Bronchial epithelial cell (primary cell): Measurements from ENCODE around the gene NEIL3. TPM values are rescaled to one million over a fixed set of nuclear protein-coding genes. Genes with fewer than 3 reads are reported as not detected.
A peak's percentile ranks its signal among the peaks of the same experiment; 100 is the strongest.

Experiments
- DNase-seq: peaks from one replicate; pipeline ENCODE4 v3.0.0-alpha.2; 2010; ENCODE audit warnings: low read depth
- FAIRE-seq: peaks from 2 replicates; lab custom pipeline; 2011; peaks lifted over from hg19 to GRCh38; lab: Jason Lieb, UNC
- H3K27me3 ChIP-seq: 2 replicates; pipeline ENCODE4 v1.5.1; 2011; ENCODE audit warnings: low read length; ENCODE audit not compliant: control insufficient read depth, insufficient read depth
- H3K36me3 ChIP-seq: 2 replicates; pipeline ENCODE4 v1.5.1; 2011; ENCODE audit warnings: low read length; ENCODE audit not compliant: control insufficient read depth, insufficient read depth
- H3K4me3 ChIP-seq: 2 replicates; pipeline ENCODE4 v1.5.1; 2011; ENCODE audit warnings: mild to moderate bottlenecking, low read depth, low read length, control low read depth
- total RNA-seq: library from RNA; depleted of rRNA; stranded (reverse); fragments of >200 nt; gene quantifications from 2 replicates; pipeline ENCODE4 v1.2.1, GENCODE V29; 2014
- TF ChIP-seq, protein P1 (sequence below): IDR thresholded peaks from 2 replicates; pipeline ENCODE4 v1.5.1; 2011; ENCODE audit warnings: mild to moderate bottlenecking, moderate library complexity, low read length, control low read depth, inconsistent platforms; ENCODE audit not compliant: insufficient read depth, severe bottlenecking

The NEIL3 gene
- total RNA-seq, 1 donor from 2014 or later, result 0.53 TPM

GRCh38 chr4:177375372-177375771 is 65.7 kb downstream of the NEIL3 start:
- Histone ChIP-seq H3K36me3 (no peaks in the 10 kb centered on the region), H3K27me3 (no peaks in the 10 kb centered on the region), H3K4me3 (no peak overlapping the region)
- FAIRE-seq, result no peak
- no peak for DNase-seq
- TF ChIP-seq, protein P1, sequence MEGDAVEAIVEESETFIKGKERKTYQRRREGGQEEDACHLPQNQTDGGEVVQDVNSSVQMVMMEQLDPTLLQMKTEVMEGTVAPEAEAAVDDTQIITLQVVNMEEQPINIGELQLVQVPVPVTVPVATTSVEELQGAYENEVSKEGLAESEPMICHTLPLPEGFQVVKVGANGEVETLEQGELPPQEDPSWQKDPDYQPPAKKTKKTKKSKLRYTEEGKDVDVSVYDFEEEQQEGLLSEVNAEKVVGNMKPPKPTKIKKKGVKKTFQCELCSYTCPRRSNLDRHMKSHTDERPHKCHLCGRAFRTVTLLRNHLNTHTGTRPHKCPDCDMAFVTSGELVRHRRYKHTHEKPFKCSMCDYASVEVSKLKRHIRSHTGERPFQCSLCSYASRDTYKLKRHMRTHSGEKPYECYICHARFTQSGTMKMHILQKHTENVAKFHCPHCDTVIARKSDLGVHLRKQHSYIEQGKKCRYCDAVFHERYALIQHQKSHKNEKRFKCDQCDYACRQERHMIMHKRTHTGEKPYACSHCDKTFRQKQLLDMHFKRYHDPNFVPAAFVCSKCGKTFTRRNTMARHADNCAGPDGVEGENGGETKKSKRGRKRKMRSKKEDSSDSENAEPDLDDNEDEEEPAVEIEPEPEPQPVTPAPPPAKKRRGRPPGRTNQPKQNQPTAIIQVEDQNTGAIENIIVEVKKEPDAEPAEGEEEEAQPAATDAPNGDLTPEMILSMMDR, result no peak

DNA sequence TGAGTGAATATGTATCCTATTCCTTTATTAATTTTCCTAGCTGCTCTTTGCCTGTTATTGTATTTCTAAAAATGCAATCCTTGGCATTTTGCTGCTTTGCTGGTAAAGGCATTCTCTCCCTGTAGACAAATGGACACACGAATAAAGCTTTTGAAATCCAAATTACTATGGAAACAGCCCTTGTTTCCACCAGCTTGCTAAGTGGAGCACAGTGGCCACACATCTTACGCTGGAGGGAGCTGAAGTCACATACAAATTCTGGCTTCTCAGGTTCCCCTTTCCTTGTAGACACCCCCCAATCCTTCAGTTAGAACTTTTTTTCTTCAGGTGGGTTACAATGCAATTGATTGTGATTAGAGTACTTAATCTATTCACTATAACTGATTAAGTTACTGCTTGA is 66.3 kb downstream of the NEIL3 start:
- DNase-seq (peak; percentile 10), FAIRE-seq (no peak)
- no peaks in the 10 kb centered on the region for H3K27me3 ChIP-seq
- TF ChIP-seq, protein P1, result peak; percentile 6
- H3K36me3 ChIP-seq, result no peaks in the 10 kb centered on the region
- H3K4me3 ChIP-seq, result no peak overlapping the region

DNA sequence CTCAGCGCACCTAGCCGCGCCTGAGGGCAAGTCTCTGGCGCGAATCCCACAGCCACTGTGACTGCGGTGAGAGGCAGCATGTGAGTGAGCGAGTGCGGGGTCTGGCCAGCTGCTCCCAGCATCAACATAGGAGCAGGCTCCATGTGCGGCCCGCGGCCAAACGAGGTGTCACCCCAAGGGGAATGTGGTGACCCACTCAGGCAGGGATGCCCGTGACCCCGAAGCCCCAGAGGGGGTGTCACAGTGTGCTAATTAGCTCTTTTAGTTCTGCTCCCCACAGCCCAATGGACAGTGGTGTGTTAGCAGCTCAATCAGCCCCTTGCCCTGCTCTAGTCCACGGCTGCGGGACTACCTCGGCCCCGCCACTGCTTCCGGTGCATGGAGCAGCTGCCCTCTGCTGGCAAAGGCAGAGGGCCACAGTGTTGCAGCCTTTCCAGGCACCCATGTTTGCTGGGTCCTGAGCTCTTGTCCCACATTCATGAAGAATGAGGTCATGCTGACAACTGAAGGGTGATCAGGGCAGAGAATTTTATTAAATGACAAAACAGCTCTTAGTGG is 71.1 kb downstream of the NEIL3 start:
- Histone ChIP-seq H3K27me3 (no peaks in the 10 kb centered on the region), H3K36me3 (no peaks in the 10 kb centered on the region), H3K4me3 (no peak overlapping the region)
- TF ChIP-seq, protein P1, result no peak
- FAIRE-seq (no peak), DNase-seq (no peak)

DNA sequence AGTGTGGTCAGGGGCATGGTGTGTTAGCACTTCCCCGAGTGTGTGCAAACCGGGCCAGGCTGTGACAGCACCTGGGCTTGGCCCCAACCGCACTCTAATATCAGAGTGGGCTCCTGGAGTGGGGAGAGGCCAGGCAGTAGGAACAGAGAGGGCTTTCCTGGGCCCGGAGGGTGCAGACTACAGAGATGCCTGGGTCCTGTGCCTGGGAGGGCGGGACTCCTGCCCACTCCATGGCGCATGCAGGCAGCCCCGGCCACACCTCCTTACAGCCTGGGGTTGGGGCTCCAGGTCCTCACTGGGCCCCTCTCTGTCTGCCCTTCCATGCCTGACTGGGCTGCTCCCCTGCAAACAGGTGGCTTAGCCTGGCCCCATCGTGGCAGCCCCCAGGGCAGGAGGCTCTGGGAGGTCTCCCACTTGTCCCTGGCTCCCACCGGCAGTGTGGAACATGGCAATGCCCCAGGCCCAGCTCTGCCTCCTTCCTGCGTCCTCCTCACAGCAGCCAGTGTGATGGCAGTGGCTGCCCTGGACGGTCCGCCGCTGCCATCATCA is 72.2 kb downstream of the NEIL3 start:
- DNase-seq, result no peak
- H3K27me3 ChIP-seq, result no peaks in the 10 kb centered on the region
- FAIRE-seq, result no peak

GRCh38 chr4:177384856-177385397 is 75.3 kb downstream of the NEIL3 start:
- FAIRE-seq (no peak), DNase-seq (no peak)
- TF ChIP-seq, protein P1, result no peak

More for the DNA sequence above, 72.2 kb downstream of the NEIL3 start:
- H3K4me3 ChIP-seq, result no peak overlapping the region
- TF ChIP-seq, protein P1, result no peak
- no peaks in the 10 kb centered on the region for H3K36me3 ChIP-seq

More at GRCh38 chr4:177384856-177385397, 75.3 kb downstream of the NEIL3 start:
- Histone ChIP-seq H3K4me3 (no peak overlapping the region), H3K36me3 (no peaks in the 10 kb centered on the region), H3K27me3 (no peaks in the 10 kb centered on the region)
